GM23338 (cell line): ENCODE results near the gene SERINC5. TPM values are rescaled to one million over a fixed set of nuclear protein-coding genes. Genes with fewer than 3 reads are reported as not detected.

Source experiments
- ATAC-seq: fragments of 200-7000 bp; cut with Tn5 transposase; 3 replicates; pipeline ENCODE4 v1.9.1; 2020
- DNase-seq: peaks from one replicate; pipeline ENCODE4 v3.0.0-alpha.2; 2015; ENCODE audit warnings: low spot score
- H2AFZ ChIP-seq: fragments of 200-600 bp; sonication (generic); 2 replicates; pipeline ENCODE4 v1.8.0; 2016; ENCODE audit warnings: antibody characterized with exemption, mild to moderate bottlenecking, moderate library complexity
- H3F3A ChIP-seq: fragments of 200-600 bp; sonication (generic); replicated peaks from 2 replicates; pipeline ENCODE4 v1.8.0; 2017; ENCODE audit warnings: antibody characterized with exemption, mixed run types, low read depth
- H3K27ac ChIP-seq: fragments of 200-600 bp; sonication (generic); 2 replicates; pipeline ENCODE4 v1.6.1; 2016; ENCODE audit warnings: low read depth
- H3K27me3 ChIP-seq: fragments of 200-600 bp; sonication (generic); 2 replicates; pipeline ENCODE4 v1.8.0; 2016; ENCODE audit warnings: mild to moderate bottlenecking, mixed run types, moderate library complexity; ENCODE audit not compliant: insufficient read depth
- H3K36me3 ChIP-seq: fragments of 200-600 bp; sonication (generic); 2 replicates; pipeline ENCODE4 v1.8.0; 2016; ENCODE audit warnings: mild to moderate bottlenecking; ENCODE audit not compliant: insufficient read depth
- H3K4me1 ChIP-seq: fragments of 200-600 bp; sonication (generic); 2 replicates; pipeline ENCODE4 v1.8.0; 2016; ENCODE audit warnings: mild to moderate bottlenecking, moderate library complexity; ENCODE audit not compliant: insufficient read depth
- H3K4me2 ChIP-seq: fragments of 200-600 bp; sonication (generic); 2 replicates; pipeline ENCODE4 v1.7.1; 2017; ENCODE audit warnings: mixed run types
- H3K4me3 ChIP-seq: fragments of 200-600 bp; sonication (generic); 2 replicates; pipeline ENCODE4 v1.6.1; 2016; ENCODE audit warnings: mixed run types
- H3K79me2 ChIP-seq: fragments of 200-600 bp; sonication (generic); replicated peaks from 2 replicates; pipeline ENCODE4 v1.8.0; 2017; ENCODE audit warnings: mild to moderate bottlenecking; ENCODE audit not compliant: insufficient read depth
- H3K9me2 ChIP-seq: fragments of 200-600 bp; sonication (generic); 2 replicates; pipeline ENCODE4 v1.8.0; 2017; ENCODE audit not compliant: insufficient read depth
- H4K20me1 ChIP-seq: fragments of 200-600 bp; sonication (generic); replicated peaks from 2 replicates; pipeline ENCODE4 v1.8.0; 2017; ENCODE audit warnings: mild to moderate bottlenecking; ENCODE audit not compliant: insufficient read depth
- H3K27ac Mint-ChIP-seq: 2 replicates; pipeline ENCODE4 v1.8.0; 2020; ENCODE audit warnings: inconsistent platforms, mild to moderate bottlenecking, moderate library complexity, mixed read lengths
- H3K27me3 Mint-ChIP-seq: 3 replicates; pipeline ENCODE4 v1.8.0; 2022; ENCODE audit warnings: low read depth, mild to moderate bottlenecking, moderate library complexity, mixed read lengths, inconsistent platforms; ENCODE audit not compliant: insufficient read depth, poor library complexity
- H3K36me3 Mint-ChIP-seq: 3 replicates; pipeline ENCODE4 v1.8.0; 2021; ENCODE audit warnings: low read depth, mild to moderate bottlenecking, inconsistent platforms, moderate library complexity, mixed read lengths
- H3K4me1 Mint-ChIP-seq: 3 replicates; pipeline ENCODE4 v1.8.0; 2020; ENCODE audit warnings: mild to moderate bottlenecking, inconsistent platforms, mixed read lengths
- H3K4me3 Mint-ChIP-seq: 3 replicates; pipeline ENCODE4 v1.8.0; 2021; ENCODE audit warnings: moderate library complexity, mild to moderate bottlenecking, inconsistent platforms, mixed read lengths
- H3K9me3 Mint-ChIP-seq: 3 replicates; pipeline ENCODE4 v1.8.0; 2020; ENCODE audit warnings: moderate library complexity, mild to moderate bottlenecking, inconsistent platforms, mixed read lengths
- ETS1 ChIP-seq: IDR thresholded peaks from 2 replicates; pipeline ENCODE4 v1.6.1; 2016; ENCODE audit warnings: antibody characterized with exemption
- JUNB ChIP-seq: IDR thresholded peaks from one replicate; pipeline ENCODE4 v1.6.1; 2016; ENCODE audit warnings: antibody characterized with exemption; ENCODE audit not compliant: unreplicated experiment
- NANOG ChIP-seq: IDR thresholded peaks from 2 replicates; pipeline ENCODE4 v1.6.1; 2016; ENCODE audit warnings: antibody characterized with exemption, borderline replicate concordance
- STAT1 ChIP-seq: IDR thresholded peaks from one replicate; pipeline ENCODE4 v1.6.1; 2016; ENCODE audit warnings: antibody characterized with exemption; ENCODE audit not compliant: unreplicated experiment
- ZNF114 ChIP-seq: fragments of 250-450 bp; sonication (Bioruptor Pico); IDR thresholded peaks from 2 replicates; pipeline ENCODE4 v1.5.0; 2020; ENCODE audit warnings: mild to moderate bottlenecking, moderate library complexity
- ZNF331 ChIP-seq: fragments of 250-450 bp; sonication (Bioruptor Pico); IDR thresholded peaks from 2 replicates; pipeline ENCODE4 v1.5.0; 2020; ENCODE audit warnings: low read depth, mild to moderate bottlenecking, moderate library complexity
- ZNF462 ChIP-seq: fragments of 250-450 bp; sonication (Bioruptor Pico); IDR thresholded peaks from 2 replicates; pipeline ENCODE4 v1.5.0; 2020; ENCODE audit warnings: mild to moderate bottlenecking, moderate library complexity
- polyA plus RNA-seq: library from polyadenylated mRNA; unstranded; fragments of >200 nt; fragmentation: Nextera tagmentation; extraction: Ambion mirVana; gene quantifications from 2 replicates; pipeline ENCODE4 v1.2.1, GENCODE V29; 2016
- total RNA-seq: library from RNA; depleted of rRNA; stranded (reverse); fragments of >200 nt; shearing (Covaris generic); gene quantifications from 2 replicates; pipeline ENCODE4 v1.2.3, GENCODE V29; 2014
- TF ChIP-seq, protein P1 (sequence below), 2 experiments: fragments of 200-600 bp in 1 of 2; sonication (generic) in 1 of 2; conservative IDR thresholded peaks; 2 replicates each; pipeline versions ENCODE4 v1.5.1 to v1.6.1; 2016 to 2017; ENCODE audit warnings: antibody characterized with exemption in 2 of 2, low read depth in 2 of 2, mild to moderate bottlenecking in 2 of 2, moderate library complexity in 1 of 2

The SERINC5 gene
- total and polyA plus RNA-seq, 2 experiments from 2014 or later, result 34.0 to 107 TPM

DNA sequence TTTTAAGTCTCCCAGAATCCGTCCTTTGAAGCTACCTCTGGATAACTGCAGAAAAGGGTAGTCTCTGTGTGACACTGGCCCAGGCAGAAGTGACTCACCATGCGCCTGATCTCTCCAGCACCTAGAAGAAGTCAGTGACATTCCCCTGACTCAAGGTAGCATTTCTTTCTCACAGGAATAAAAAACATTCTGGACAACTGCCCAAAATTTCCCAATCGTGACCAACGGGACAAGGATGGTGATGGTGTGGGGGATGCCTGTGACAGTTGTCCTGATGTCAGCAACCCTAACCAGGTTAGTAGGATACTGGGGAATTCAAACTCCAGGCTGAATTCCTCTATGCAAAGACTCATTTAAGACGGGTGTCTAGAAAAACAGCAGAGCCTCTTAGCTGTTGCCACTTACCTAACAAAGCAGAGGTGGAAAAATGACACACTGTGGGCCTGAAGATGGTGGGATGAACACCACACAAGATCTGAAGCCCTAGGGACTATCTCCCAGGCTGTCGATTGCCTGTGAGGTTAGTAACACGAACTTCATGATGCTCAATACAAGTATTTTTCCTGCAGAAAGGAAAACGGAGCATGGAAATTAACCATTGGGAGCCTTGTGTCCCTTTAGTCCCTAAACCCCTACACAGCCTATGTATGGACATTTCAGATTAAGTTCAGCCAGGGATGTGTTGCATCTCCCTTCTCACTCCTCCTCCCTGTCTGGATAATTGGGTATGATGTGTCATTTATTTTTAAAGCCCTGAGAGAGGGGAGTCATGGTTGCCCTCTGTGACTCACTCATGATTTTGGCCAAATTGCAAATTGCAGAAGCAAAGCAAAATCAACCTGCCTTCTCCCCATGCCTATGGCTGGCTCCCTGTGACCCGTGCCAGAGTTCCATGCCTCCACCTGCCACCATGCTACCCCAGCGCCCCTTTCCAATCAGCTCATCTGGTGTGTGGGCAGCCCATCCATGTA is 183.5 kb downstream of the SERINC5 start (continued):
- TF ChIP-seq, protein P1, sequence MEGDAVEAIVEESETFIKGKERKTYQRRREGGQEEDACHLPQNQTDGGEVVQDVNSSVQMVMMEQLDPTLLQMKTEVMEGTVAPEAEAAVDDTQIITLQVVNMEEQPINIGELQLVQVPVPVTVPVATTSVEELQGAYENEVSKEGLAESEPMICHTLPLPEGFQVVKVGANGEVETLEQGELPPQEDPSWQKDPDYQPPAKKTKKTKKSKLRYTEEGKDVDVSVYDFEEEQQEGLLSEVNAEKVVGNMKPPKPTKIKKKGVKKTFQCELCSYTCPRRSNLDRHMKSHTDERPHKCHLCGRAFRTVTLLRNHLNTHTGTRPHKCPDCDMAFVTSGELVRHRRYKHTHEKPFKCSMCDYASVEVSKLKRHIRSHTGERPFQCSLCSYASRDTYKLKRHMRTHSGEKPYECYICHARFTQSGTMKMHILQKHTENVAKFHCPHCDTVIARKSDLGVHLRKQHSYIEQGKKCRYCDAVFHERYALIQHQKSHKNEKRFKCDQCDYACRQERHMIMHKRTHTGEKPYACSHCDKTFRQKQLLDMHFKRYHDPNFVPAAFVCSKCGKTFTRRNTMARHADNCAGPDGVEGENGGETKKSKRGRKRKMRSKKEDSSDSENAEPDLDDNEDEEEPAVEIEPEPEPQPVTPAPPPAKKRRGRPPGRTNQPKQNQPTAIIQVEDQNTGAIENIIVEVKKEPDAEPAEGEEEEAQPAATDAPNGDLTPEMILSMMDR (conservative IDR thresholded peaks at IDR 0.05; ENCODE audit: low read depth in 2 of 2), result no peak
- TF ChIP-seq NANOG, result no peak

- Histone ChIP-seq H3K4me3 (no peak overlapping the region), H3K79me2 (no peaks in the 10 kb centered on the region), H3K27me3 (no peaks in the 10 kb centered on the region), H3K9me2 (no peaks in the 10 kb centered on the region), H3K4me2 (no peak overlapping the region), H2AFZ (no peak overlapping the region), H3K36me3 (no peaks in the 10 kb centered on the region), H4K20me1 (no peaks in the 10 kb centered on the region), H3F3A (peaks cover 1% of the 10 kb centered on the region; the same call in 1 of the 2 replicates), H3K4me1 (peaks cover 10% of the 10 kb centered on the region; the same call in 1 of the 2 replicates), H3K27ac (no peak overlapping the region)
- H3K9me3 Mint-ChIP-seq, result no peaks in the 10 kb centered on the region
- peaks cover 3% of the 10 kb centered on the region for H3K27me3 Mint-ChIP-seq
- no peaks in the 10 kb centered on the region; the same call in 2 of the 3 replicates for H3K36me3 Mint-ChIP-seq
- ATAC-seq (no peak), DNase-seq (no peak)
- H3K4me3 Mint-ChIP-seq, result no peak overlapping the region
- no peaks in the 10 kb centered on the region for H3K4me1 Mint-ChIP-seq
- no peak overlapping the region for H3K27ac Mint-ChIP-seq
- TF ChIP-seq NANOG, result no peak
- TF ChIP-seq, protein P1 (conservative IDR thresholded peaks at IDR 0.05; ENCODE audit: low read depth in 2 of 2), result no peak
- TF ChIP-seq ZNF331 (CRISPR knock-in tag), result no peak
- TF ChIP-seq JUNB, result no peak
- TF ChIP-seq ZNF462 (CRISPR knock-in tag), result no peak
- no peak for TF ChIP-seq ZNF114
- TF ChIP-seq ETS1, result no peak
- TF ChIP-seq STAT1, result no peak
These were observed 184.3 kb downstream of the SERINC5 start for GRCh38 chr5:80071510-80072021.
